ENCODE data around the gene CEP72. TPM values are rescaled to one million over a fixed set of nuclear protein-coding genes. Genes with fewer than 3 reads are reported as not detected.
A peak's percentile ranks its signal among the peaks of the same experiment; 100 is the strongest.

CEP72 gene
- total and polyA plus RNA-seq, 2 of the 13 experiments (the other 11 are each of a cell fraction or from before 2014, with no cell fraction given) = 3.4 to 9.4 TPM

DNA sequence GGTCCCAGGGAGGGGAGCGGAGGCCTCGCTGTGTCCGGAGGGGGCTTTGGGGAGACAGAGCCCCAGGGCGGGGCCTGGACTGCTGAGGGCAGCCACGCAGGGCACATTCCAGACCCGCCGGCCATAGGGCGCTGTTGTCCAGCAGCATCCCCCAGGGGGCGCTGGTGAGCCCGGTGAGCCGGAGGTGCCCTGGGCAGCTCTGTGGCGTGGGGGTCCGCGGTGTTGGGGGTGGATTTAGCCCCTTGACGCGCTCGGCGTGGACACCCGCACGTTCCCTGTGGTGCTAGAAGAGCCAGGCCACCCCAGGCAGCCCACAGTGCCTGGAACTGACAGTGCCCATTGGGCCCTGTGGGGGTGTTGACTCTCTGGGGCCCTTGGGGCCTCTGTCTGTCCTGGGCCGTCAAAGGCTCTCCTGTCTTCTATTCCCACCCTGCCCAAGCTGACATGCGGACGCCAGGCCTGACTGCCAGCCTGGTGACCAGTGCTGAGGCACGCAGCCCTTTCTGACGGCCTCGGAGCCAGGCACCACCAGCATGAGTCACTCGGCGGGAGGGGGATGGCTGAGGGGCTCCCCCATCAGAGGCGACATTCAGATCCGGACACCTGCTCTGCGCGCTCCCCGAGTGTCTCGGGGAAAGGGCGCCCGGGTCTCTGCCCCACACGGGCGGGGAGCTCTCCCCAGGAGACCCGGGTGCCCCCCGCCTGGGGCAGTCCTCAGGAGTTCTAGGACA lies 57.1 kb downstream of the CEP72 start (continued):
- TF ChIP-seq, protein P1, sequence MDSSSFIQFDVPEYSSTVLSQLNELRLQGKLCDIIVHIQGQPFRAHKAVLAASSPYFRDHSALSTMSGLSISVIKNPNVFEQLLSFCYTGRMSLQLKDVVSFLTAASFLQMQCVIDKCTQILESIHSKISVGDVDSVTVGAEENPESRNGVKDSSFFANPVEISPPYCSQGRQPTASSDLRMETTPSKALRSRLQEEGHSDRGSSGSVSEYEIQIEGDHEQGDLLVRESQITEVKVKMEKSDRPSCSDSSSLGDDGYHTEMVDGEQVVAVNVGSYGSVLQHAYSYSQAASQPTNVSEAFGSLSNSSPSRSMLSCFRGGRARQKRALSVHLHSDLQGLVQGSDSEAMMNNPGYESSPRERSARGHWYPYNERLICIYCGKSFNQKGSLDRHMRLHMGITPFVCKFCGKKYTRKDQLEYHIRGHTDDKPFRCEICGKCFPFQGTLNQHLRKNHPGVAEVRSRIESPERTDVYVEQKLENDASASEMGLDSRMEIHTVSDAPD (CRISPR knock-in tag; IDR thresholded peaks at IDR 0.05) = no peak
- no peak for TF ChIP-seq KLF16 (CRISPR knock-in tag; IDR thresholded peaks at IDR 0.05)
- TF ChIP-seq FOXK2 (IDR thresholded peaks at IDR 0.05) = no peak
- TF ChIP-seq, protein P2, sequence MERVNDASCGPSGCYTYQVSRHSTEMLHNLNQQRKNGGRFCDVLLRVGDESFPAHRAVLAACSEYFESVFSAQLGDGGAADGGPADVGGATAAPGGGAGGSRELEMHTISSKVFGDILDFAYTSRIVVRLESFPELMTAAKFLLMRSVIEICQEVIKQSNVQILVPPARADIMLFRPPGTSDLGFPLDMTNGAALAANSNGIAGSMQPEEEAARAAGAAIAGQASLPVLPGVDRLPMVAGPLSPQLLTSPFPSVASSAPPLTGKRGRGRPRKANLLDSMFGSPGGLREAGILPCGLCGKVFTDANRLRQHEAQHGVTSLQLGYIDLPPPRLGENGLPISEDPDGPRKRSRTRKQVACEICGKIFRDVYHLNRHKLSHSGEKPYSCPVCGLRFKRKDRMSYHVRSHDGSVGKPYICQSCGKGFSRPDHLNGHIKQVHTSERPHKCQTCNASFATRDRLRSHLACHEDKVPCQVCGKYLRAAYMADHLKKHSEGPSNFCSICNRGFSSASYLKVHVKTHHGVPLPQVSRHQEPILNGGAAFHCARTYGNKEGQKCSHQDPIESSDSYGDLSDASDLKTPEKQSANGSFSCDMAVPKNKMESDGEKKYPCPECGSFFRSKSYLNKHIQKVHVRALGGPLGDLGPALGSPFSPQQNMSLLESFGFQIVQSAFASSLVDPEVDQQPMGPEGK (CRISPR knock-in tag; IDR thresholded peaks at IDR 0.05) = peak; percentile 22; the same call in 1 of the 2 replicates
- no peak for TF ChIP-seq ZFAT (CRISPR knock-in tag; conservative IDR thresholded peaks at IDR 0.05)
- TF ChIP-seq NAIF1 (CRISPR knock-in tag; IDR thresholded peaks at IDR 0.05; ENCODE audit: borderline replicate concordance) = no peak
- TF ChIP-seq AGO2 (optimal IDR thresholded peaks at IDR 0.05; ENCODE audit: low read depth, low read length) = peak; percentile 69
- no peak for TF ChIP-seq ZNF296 (CRISPR knock-in tag; conservative IDR thresholded peaks at IDR 0.05)
- no peak for TF ChIP-seq NFKBIZ (CRISPR knock-in tag; IDR thresholded peaks at IDR 0.05)
- TF ChIP-seq FOXO1 (CRISPR knock-in tag; IDR thresholded peaks at IDR 0.05) = no peak
- TF ChIP-seq, protein P3, sequence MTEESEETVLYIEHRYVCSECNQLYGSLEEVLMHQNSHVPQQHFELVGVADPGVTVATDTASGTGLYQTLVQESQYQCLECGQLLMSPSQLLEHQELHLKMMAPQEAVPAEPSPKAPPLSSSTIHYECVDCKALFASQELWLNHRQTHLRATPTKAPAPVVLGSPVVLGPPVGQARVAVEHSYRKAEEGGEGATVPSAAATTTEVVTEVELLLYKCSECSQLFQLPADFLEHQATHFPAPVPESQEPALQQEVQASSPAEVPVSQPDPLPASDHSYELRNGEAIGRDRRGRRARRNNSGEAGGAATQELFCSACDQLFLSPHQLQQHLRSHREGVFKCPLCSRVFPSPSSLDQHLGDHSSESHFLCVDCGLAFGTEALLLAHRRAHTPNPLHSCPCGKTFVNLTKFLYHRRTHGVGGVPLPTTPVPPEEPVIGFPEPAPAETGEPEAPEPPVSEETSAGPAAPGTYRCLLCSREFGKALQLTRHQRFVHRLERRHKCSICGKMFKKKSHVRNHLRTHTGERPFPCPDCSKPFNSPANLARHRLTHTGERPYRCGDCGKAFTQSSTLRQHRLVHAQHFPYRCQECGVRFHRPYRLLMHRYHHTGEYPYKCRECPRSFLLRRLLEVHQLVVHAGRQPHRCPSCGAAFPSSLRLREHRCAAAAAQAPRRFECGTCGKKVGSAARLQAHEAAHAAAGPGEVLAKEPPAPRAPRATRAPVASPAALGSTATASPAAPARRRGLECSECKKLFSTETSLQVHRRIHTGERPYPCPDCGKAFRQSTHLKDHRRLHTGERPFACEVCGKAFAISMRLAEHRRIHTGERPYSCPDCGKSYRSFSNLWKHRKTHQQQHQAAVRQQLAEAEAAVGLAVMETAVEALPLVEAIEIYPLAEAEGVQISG (CRISPR knock-in tag; IDR thresholded peaks at IDR 0.05) = no peak
- no peak for TF ChIP-seq ZNF17 (CRISPR knock-in tag; IDR thresholded peaks at IDR 0.05)
- TF ChIP-seq ARID2 (CRISPR knock-in tag; IDR thresholded peaks at IDR 0.05; ENCODE audit: borderline replicate concordance) = no peak
- TF ChIP-seq TEAD3 (CRISPR knock-in tag; optimal IDR thresholded peaks at IDR 0.05; ENCODE audit: borderline replicate concordance) = peak; percentile 77
- TF ChIP-seq RAD21 (CRISPR knock-in tag; IDR thresholded peaks at IDR 0.05) = peak; percentile 64
- no peak for TF ChIP-seq RAD51 (IDR thresholded peaks at IDR 0.05; ENCODE audit: borderline replicate concordance)
- no peak for TF ChIP-seq DMAP1 (CRISPR knock-in tag; IDR thresholded peaks at IDR 0.05)
- no peak for TF ChIP-seq ZBTB38 (CRISPR knock-in tag; IDR thresholded peaks at IDR 0.05)
- TF ChIP-seq DNMT3B (CRISPR knock-in tag; conservative IDR thresholded peaks at IDR 0.05) = no peak
- no peak for TF ChIP-seq KAT7 (CRISPR knock-in tag; IDR thresholded peaks at IDR 0.05; ENCODE audit: borderline replicate concordance)
- TF ChIP-seq ZNF292 (CRISPR knock-in tag; IDR thresholded peaks at IDR 0.05; ENCODE audit: borderline replicate concordance, low read depth) = no peak
- no peak for TF ChIP-seq TAF1 (CRISPR knock-in tag; IDR thresholded peaks at IDR 0.05)

Data from HepG2 (cell line).